GM12878 (cell line): Measurements from ENCODE around the gene PSMG3. TPM values are rescaled to one million over a fixed set of nuclear protein-coding genes. Genes with fewer than 3 reads are reported as not detected.

Experiments used
- ATAC-seq: fragments of 200-7000 bp; cut with Tn5 transposase; 3 replicates; pipeline ENCODE4 v1.9.1; 2020; ENCODE audit warnings: mild to moderate bottlenecking, moderate library complexity
- Bru-seq: library from RNA; stranded (reverse); fragments of 400-500 nt; gene quantifications from one replicate; lab custom pipeline; 2021; lab: Mats Ljungman, UMichigan
- BruChase-seq, 2 experiments: library from RNA; stranded (reverse); fragments of 400-500 nt; gene quantifications; one replicate each; lab custom pipeline; 2021; lab: Mats Ljungman, UMichigan
- BruUV-seq: library from RNA; stranded (reverse); fragments of 400-500 nt; replicated peaks from 2 replicates; lab custom pipeline; 2021; lab: Mats Ljungman, UMichigan
- CTCF ChIA-PET: fragments of 300-600 bp; sonication (Branson Sonifier 250); formaldehyde crosslinking; extraction: SDS; loops from one replicate; lab custom pipeline; 2021; ENCODE audit warnings: inconsistent platforms; lab: Yijun Ruan, JAX
- POLR2A ChIA-PET: fragments of 350-600 bp; formaldehyde crosslinking; extraction: SDS; loops from one replicate; lab custom pipeline; 2021; ENCODE audit warnings: inconsistent platforms; lab: Charles Lee
- RAD21 ChIA-PET: fragments of 300-600 bp; sonication (Branson Sonifier 250); formaldehyde crosslinking; loops from one replicate; lab custom pipeline; 2023; ENCODE audit warnings: antibody characterized with exemption; ENCODE audit not compliant: unreplicated experiment; lab: Charles Lee
- SMC1A ChIA-PET: fragments of 300-600 bp; sonication (Branson Sonifier 250); formaldehyde crosslinking; loops from one replicate; lab custom pipeline; 2023; ENCODE audit not compliant: unreplicated experiment, uncharacterized antibody; lab: Charles Lee
- DNase-seq: peaks from one replicate; pipeline ENCODE4 v3.0.0-alpha.2; 2011; ENCODE audit warnings: low read depth, low spot score
- FAIRE-seq: peaks from 3 replicates; lab custom pipeline; 2011; peaks lifted over from hg19 to GRCh38; lab: Jason Lieb, UNC
- H2AFZ ChIP-seq: 2 replicates; pipeline ENCODE4 v1.6.0; 2011; ENCODE audit warnings: low read depth, low read length, control low read depth; ENCODE audit not compliant: control insufficient read depth
- H3K27ac ChIP-seq: 2 replicates; pipeline ENCODE4 v1.5.1; 2011; ENCODE audit warnings: control low read depth; ENCODE audit not compliant: control insufficient read depth, insufficient read depth
- H3K27me3 ChIP-seq, 2 experiments: replicated peaks in 1 of 2; 2 replicates each; pipeline versions ENCODE4 v1.6.0 to v1.6.1; 2011; ENCODE audit warnings: low read length in 1 of 2; ENCODE audit not compliant: control insufficient read depth in 2 of 2, insufficient read depth in 2 of 2
- H3K36me3 ChIP-seq, 2 experiments: 2 replicates each; pipeline ENCODE4 v1.5.1; 2011; ENCODE audit warnings: low read length in 1 of 2; ENCODE audit not compliant: control insufficient read depth in 2 of 2, insufficient read depth in 2 of 2
- H3K4me1 ChIP-seq: 2 replicates; pipeline ENCODE4 v1.6.1; 2011; ENCODE audit warnings: mild to moderate bottlenecking, low read length, moderate library complexity, mixed read lengths; ENCODE audit not compliant: control insufficient read depth, insufficient read depth
- H3K4me2 ChIP-seq: 2 replicates; pipeline ENCODE4 v1.6.0; 2011; ENCODE audit warnings: control low read depth; ENCODE audit not compliant: control insufficient read depth, insufficient read depth
- H3K4me3 ChIP-seq: fragments of 200-600 bp; sonication (generic); 2 replicates; pipeline ENCODE4 v1.5.1; 2016
- H3K79me2 ChIP-seq: 2 replicates; pipeline ENCODE4 v1.6.0; 2011; ENCODE audit warnings: low read length; ENCODE audit not compliant: control insufficient read depth, insufficient read depth
- H3K9ac ChIP-seq: 2 replicates; pipeline ENCODE4 v1.8.0; 2011; ENCODE audit warnings: low read length, control low read depth, mixed read lengths; ENCODE audit not compliant: control insufficient read depth, insufficient read depth
- H3K9me3 ChIP-seq: replicated peaks from 3 replicates; pipeline ENCODE4 v1.5.1; 2011; ENCODE audit warnings: mild to moderate bottlenecking, low read length; ENCODE audit not compliant: control insufficient read depth, insufficient read depth
- H4K20me1 ChIP-seq: 2 replicates; pipeline ENCODE4 v1.6.0; 2011; ENCODE audit not compliant: control insufficient read depth, insufficient read depth
- BMI1 ChIP-seq: fragments of 450-650 bp; IDR thresholded peaks from 2 replicates; pipeline ENCODE4 v1.6.1; 2016; ENCODE audit warnings: mild to moderate bottlenecking, moderate library complexity, borderline replicate concordance
- CBFB ChIP-seq: IDR thresholded peaks from 2 replicates; pipeline ENCODE4 v1.6.1; 2016; ENCODE audit warnings: antibody characterized with exemption, low read depth
- KDM1A ChIP-seq: fragments of 200-600 bp; sonication (generic); IDR thresholded peaks from 2 replicates; pipeline ENCODE4 v1.6.1; 2016; ENCODE audit warnings: borderline replicate concordance
- MEF2A ChIP-seq: IDR thresholded peaks from 2 replicates; pipeline ENCODE4 v1.6.1; 2011; ENCODE audit warnings: low read depth, mild to moderate bottlenecking, low read length, moderate library complexity; ENCODE audit not compliant: insufficient read depth
- PAX8 ChIP-seq: fragments of 450-650 bp; IDR thresholded peaks from 2 replicates; pipeline ENCODE4 v1.6.1; 2017; ENCODE audit warnings: mild to moderate bottlenecking, moderate library complexity
- RB1 ChIP-seq: fragments of 450-650 bp; formaldehyde crosslinking; IDR thresholded peaks from 2 replicates; pipeline ENCODE4 v1.6.1; 2017; ENCODE audit warnings: mild to moderate bottlenecking, borderline replicate concordance
- RBBP5 ChIP-seq: fragments of 200-600 bp; sonication (generic); conservative IDR thresholded peaks from 2 replicates; pipeline ENCODE4 v1.6.1; 2016
- SMC3 ChIP-seq: IDR thresholded peaks from 2 replicates; pipeline ENCODE4 v1.6.1; 2011; ENCODE audit warnings: low read length, improper control_type of control experiment, borderline replicate concordance
- STAT3 ChIP-seq: IDR thresholded peaks from 2 replicates; pipeline ENCODE4 v1.6.1; 2011; ENCODE audit warnings: low read depth, low read length, improper control_type of control experiment
- ZSCAN29 ChIP-seq: fragments of 450-650 bp; IDR thresholded peaks from 2 replicates; pipeline ENCODE4 v1.6.1; 2017; ENCODE audit warnings: mild to moderate bottlenecking, moderate library complexity
- WGBS: methylation state at CpG from one replicate; pipeline ENCODE4 v1.1.6; 2016; ENCODE audit warnings: low lambda C conversion rate; ENCODE audit not compliant: insufficient replicate concordance, insufficient coverage; ENCODE audit errors: missing lambda C conversion rate; 5-methylcytosine and 5-hydroxymethylcytosine counted together
- in situ Hi-C: fragments of 300-500 bp; cut with MboI; formaldehyde crosslinking; loops from 9 replicates; pipeline ENCODE4 v1.14.3; 2018; ENCODE audit warnings: mixed read lengths
- intact Hi-C: fragments of 100-400 bp; cut with micrococcal nuclease; formaldehyde crosslinking; loops from one replicate; pipeline ENCODE4 v1.14.2; 2022; ENCODE audit not compliant: unreplicated experiment
- long read RNA-seq, 2 experiments: library from polyadenylated mRNA; unstranded; transcript quantifications; one replicate each; pipeline ENCODE4 v2.0.0, GENCODE V29; 2019 to 2020
- polyA minus RNA-seq, 3 experiments: library from RNA; depleted of rRNA, polyadenylated mRNA; stranded (reverse); fragments of >200 nt; gene quantifications; 2 replicates each; pipeline ENCODE4 v1.2.3, GENCODE V29; 2011
- polyA plus RNA-seq, 11 experiments: library from polyadenylated mRNA; depleted of rRNA in 4 of 11; unstranded in 6 of 11; stranded (reverse) in 5 of 11; fragments of >200 nt; fragmentation: Nextera tagmentation in 4 of 11; fragmentation: Illumina TruSeq in 1 of 11; extraction: Ambion mirVana in 4 of 11; extraction: Trizol in 1 of 11; gene quantifications; 1 replicate in 1 of 11; 2 replicates in 10 of 11; pipeline versions ENCODE4 v1.2.1 to v1.2.3, GENCODE V29; 2011 to 2016; ENCODE audit warnings: inconsistent platforms in 2 of 11, missing spikeins in 2 of 11, low read depth in 1 of 11
- total RNA-seq, 4 experiments: library from RNA; depleted of rRNA in 3 of 4; stranded (reverse); fragments of >200 nt in 3 of 4; fragmentation: Illumina TruSeq in 1 of 4; extraction: Trizol in 1 of 4; gene quantifications; 2 replicates each; pipeline versions ENCODE4 v1.2.1 to v1.2.3, GENCODE V29; 2013 to 2021
- TF ChIP-seq, protein P1 (sequence below): fragments of 450-650 bp; conservative IDR thresholded peaks from 2 replicates; pipeline ENCODE4 v1.6.1; 2017; ENCODE audit warnings: mild to moderate bottlenecking, moderate library complexity
- TF ChIP-seq, protein P2 (sequence below): IDR thresholded peaks from 2 replicates; pipeline ENCODE4 v1.6.1; 2012; ENCODE audit warnings: low read depth, low read length, improper control_type of control experiment

Gene PSMG3, protein sequence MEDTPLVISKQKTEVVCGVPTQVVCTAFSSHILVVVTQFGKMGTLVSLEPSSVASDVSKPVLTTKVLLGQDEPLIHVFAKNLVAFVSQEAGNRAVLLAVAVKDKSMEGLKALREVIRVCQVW
- 10.9 and 12.5 TPM in 2 replicates for total RNA-seq (2013; cell fraction: nucleolus; rRNA removed)
- total RNA-seq (2014; rRNA removed) (64.9 and 68.7 TPM in 2 replicates), total RNA-seq (2014; rRNA removed; fragmentation: Illumina TruSeq; extraction: Trizol) (46.7 and 52.4 TPM in 2 replicates), total RNA-seq (2021) (49.7 and 50.3 TPM in 2 replicates), polyA plus RNA-seq (2011; rRNA removed) (49.5 and 74.5 TPM in 2 replicates), polyA plus RNA-seq (2014; fragmentation: Illumina TruSeq; extraction: Trizol) (11.5 and 33.9 TPM in 2 replicates), polyA plus RNA-seq (2014; fragmentation: Nextera tagmentation; extraction: Ambion mirVana) (10 to 100 TPM; 23.9 to 40.5 TPM), polyA plus RNA-seq (2014; rRNA removed) (90.4 and 92.0 TPM in 2 replicates), polyA plus RNA-seq (2016; fragmentation: Nextera tagmentation; extraction: Ambion mirVana) (100 to 1,000 TPM; 109 to 115 TPM), polyA minus RNA-seq (2011; rRNA and poly(A)+ RNA removed) (20.5 and 33.2 TPM in 2 replicates), Bru-seq, nascent RNA (percentile 75 among the genes with signal in this experiment), BruChase-seq, experiment 1, labeled RNA remaining after a 6-hour chase (percentile 90 among the genes with signal in this experiment), BruChase-seq, experiment 2, labeled RNA remaining after a 2-hour chase (percentile 83 among the genes with signal in this experiment)
- 22.7 TPM for polyA plus RNA-seq (2011; ENCODE audit: low read depth)
- 95.7 and 148 TPM in 2 replicates for polyA plus RNA-seq (2011; cell fraction: cytosol; rRNA removed)
- polyA plus RNA-seq (2011; cell fraction: nucleus; rRNA removed): 108 and 119 TPM in 2 replicates
- 30.9 and 37.1 TPM in 2 replicates for polyA plus RNA-seq (2012)
- 8.6 and 10.7 TPM in 2 replicates for polyA minus RNA-seq (2011; cell fraction: cytosol; rRNA and poly(A)+ RNA removed)
- 6.3 and 10.5 TPM in 2 replicates for polyA minus RNA-seq (2011; cell fraction: nucleus; rRNA and poly(A)+ RNA removed)
- long read RNA-seq, experiment 1, transcript PSMG3-202 (2 exons, 1,391 nt): major isoform, 31 of 40 reads
- long read RNA-seq, experiment 1, transcript PSMG3-203 (3 exons, 774 nt): minor isoform, 6 of 40 reads
- long read RNA-seq, experiment 1, partial matches to known transcripts: 0 of 40 reads
- long read RNA-seq, experiment 1, other reads (novel, unspliced or antisense): 3 of 40 reads
- long read RNA-seq, experiment 2, transcript PSMG3-203 (3 exons, 774 nt): major isoform, 22 of 46 reads
- long read RNA-seq, experiment 2, transcript PSMG3-202 (2 exons, 1,391 nt): minor isoform, 19 of 46 reads
- long read RNA-seq, experiment 2, partial matches to known transcripts: 1 of 46 reads
- long read RNA-seq, experiment 2, other reads (novel, unspliced or antisense): 4 of 46 reads

DNA sequence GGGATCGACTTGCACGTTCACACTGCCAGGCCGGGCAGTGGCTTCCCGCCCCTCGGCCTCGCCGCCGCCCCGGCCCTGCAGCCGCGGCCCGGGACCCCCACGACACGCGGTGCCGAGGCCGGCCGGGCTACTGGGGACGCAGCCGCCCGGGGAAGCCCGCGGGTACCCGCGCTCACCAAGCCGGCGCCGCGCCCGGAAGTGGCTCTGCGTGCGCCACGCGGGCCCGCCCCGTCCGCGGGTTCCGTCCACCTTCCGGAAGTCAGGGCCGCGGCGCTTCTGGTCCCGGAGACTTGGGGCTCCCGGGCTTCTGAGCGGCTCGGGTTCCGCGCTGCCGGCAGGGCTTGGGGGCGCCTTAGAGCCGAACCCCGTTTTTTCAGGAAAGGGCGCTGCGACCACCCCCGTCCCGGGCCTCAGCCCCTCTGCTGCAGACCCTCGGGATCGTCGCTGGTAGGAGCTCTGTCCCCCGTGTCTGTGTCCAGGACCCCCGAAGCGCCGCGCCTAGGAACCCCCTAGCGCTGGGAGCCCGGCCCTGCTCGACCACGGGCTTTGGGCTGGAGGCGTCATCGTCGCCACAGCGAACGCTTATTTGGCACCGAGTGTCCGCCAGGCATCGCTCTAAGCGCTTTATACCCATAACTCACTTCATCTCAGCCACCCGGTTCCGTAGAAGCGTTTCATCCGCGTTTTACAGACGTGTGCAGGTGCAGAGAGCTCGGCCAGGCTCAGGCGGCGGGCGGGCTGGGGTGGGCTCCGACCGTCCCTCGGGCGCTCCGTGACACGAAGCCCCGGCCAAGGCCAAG lies at the start of gene PSMG3:
Gene PSMG3, minus strand, starts transcription at position 200 of the 800 bp plus-strand sequence. CDS start 693 bp downstream, outside the sequence.
- ATAC-seq (peak; percentile 94), FAIRE-seq (peak; percentile 27), DNase-seq (peak; percentile 32)
- Histone ChIP-seq H3K9me3 (no peaks in the 10 kb centered on the region), H3K4me1 (no peaks in the 10 kb centered on the region; the same call in 1 of the 2 replicates), H3K4me2 (peak within 1 kb of the TSS; percentile 73), H3K36me3 (peaks cover 4 to 8% of the 10 kb centered on the region in 2 experiments; a peak in 3 of 4 replicates), H2AFZ (peak within 1 kb of the TSS; percentile 96), H3K79me2 (peaks cover 15% of the 10 kb centered on the region), H3K4me3 (peak within 1 kb of the TSS; percentile 97), H3K27ac (peak within 1 kb of the TSS; percentile 91), H3K9ac (peak within 1 kb of the TSS; percentile 88), H4K20me1 (no peaks in the 10 kb centered on the region), H3K27me3 (no peaks in the 10 kb centered on the region)
- WGBS: 3% methylated on average over 88 of the region's 95 CpGs
- in situ Hi-C loops: loop anchor here (5.0 kb wide), 2 partner anchors 642 to 782 kb away; partner anchors contain the start of gene EIF3B
- ChIA-PET CTCF (interaction anchor here (1.0 kb wide), 1 partner anchor 778 kb away, joined by 5 read pairs; no protein-coding TSS in a partner anchor), POLR2A (no interaction called here), SMC1A (interaction anchor here (1.0 kb wide), 1 partner anchor 778 kb away, joined by 3 read pairs; no protein-coding TSS in a partner anchor), RAD21 (interaction anchor here (0.6 to 1.0 kb wide), 3 partner anchors 762 to 1434 kb away, joined by 3 to 5 read pairs (median 3); no protein-coding TSS in a partner anchor)
- intact Hi-C loops: loop anchor here (5.0 kb wide), 1 partner anchor 68 kb away; the partner anchor contains the start of gene INTS1
- TSS peak; percentile 62 for BruUV-seq
- TF ChIP-seq RBBP5 (no peak), MEF2A (no peak), RB1 (peak; percentile 83; the same call in 1 of the 2 replicates), CBFB (peak; percentile 60; the same call in 1 of the 2 replicates), PAX8 (no peak), SMC3 (no peak), KDM1A (no peak), ZSCAN29 (0 out of 2 replicates have a peak, but pooled peaks have one; percentile 65), STAT3 (no peak), BMI1 (no peak)
- TF ChIP-seq, protein P1, sequence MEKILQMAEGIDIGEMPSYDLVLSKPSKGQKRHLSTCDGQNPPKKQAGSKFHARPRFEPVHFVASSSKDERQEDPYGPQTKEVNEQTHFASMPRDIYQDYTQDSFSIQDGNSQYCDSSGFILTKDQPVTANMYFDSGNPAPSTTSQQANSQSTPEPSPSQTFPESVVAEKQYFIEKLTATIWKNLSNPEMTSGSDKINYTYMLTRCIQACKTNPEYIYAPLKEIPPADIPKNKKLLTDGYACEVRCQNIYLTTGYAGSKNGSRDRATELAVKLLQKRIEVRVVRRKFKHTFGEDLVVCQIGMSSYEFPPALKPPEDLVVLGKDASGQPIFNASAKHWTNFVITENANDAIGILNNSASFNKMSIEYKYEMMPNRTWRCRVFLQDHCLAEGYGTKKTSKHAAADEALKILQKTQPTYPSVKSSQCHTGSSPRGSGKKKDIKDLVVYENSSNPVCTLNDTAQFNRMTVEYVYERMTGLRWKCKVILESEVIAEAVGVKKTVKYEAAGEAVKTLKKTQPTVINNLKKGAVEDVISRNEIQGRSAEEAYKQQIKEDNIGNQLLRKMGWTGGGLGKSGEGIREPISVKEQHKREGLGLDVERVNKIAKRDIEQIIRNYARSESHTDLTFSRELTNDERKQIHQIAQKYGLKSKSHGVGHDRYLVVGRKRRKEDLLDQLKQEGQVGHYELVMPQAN: peak; percentile 70
- TF ChIP-seq, protein P2, sequence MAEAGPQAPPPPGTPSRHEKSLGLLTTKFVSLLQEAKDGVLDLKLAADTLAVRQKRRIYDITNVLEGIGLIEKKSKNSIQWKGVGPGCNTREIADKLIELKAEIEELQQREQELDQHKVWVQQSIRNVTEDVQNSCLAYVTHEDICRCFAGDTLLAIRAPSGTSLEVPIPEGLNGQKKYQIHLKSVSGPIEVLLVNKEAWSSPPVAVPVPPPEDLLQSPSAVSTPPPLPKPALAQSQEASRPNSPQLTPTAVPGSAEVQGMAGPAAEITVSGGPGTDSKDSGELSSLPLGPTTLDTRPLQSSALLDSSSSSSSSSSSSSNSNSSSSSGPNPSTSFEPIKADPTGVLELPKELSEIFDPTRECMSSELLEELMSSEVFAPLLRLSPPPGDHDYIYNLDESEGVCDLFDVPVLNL: 0 out of 2 replicates have a peak, but pooled peaks have one; percentile 46
